GM21529 (cell line): ENCODE data around the gene ASXL3.

ENCODE experiments used
- ATAC-seq: cut with Tn5 transposase; IDR thresholded peaks from one replicate; pipeline ENCODE4 v1.9.1; 2021; ENCODE audit not compliant: unreplicated experiment

ASXL3 gene

DNA sequence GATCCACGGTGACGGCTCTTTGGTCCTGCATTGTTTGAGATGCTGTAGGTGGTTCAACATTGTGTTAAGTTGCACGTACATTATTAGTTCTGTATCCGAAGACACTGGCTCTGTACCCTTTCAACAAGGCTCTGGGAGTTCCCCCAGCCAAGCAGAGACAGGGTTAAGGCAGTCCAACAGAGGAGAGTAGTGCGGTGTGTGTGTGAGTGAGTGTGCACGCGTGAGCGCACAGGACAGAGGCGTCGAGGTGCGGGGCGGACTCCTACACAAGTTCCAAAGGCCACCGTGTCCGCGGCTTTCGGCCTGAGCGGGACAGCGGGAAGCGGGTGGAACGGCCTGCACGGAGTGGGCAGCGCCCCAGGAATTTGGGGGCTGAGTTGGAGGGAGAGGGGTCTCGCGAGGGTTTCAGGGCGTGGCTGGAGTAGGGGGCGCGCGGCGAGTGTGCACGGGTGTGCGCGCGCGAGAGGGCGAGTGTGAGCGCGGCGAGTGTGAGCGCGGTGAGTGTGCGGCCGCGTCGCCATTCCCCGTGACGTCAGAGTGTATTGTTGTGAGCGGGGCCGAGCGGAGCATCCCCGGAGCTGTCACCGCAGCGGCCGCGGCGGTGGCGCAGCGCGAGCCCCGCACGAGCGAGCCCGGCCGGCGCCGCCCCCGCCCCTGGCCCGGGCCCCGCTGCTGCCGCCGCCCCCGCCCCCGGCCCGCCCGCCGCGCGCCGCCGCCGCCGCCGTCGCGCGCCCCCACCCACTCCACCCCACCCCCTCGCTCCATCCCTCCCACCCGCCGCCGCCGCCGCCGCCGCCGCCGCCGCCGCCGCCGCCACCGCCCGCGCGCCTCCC lies at the start of gene ASXL3:
Gene ASXL3 (plus strand): TSS at position 535 of the 833 bp plus-strand sequence. CDS start 413 bp downstream, outside the sequence.
- no peak for ATAC-seq

DNA sequence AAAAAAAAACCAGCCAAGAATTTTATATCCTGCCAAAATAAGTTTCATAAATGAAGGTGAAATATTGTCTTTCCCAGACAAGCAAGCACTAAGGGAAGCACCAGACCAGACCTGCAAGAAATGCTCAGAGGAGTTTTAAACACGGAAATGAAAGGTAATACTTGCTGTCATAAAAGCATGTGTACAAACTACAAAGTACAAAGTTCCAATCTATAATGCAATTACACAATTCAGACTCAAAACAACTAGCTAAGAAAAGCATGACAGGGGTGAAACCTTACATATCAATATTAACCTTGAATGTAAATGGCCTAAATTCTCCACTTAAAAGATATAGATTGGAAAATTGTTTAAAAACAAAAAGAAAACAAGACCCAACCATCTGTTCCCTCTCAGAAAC lies 45.0 kb upstream of the ASXL3 start:
- ATAC-seq: no peak

GRCh38 chr18:33536904-33537303 lies 41.1 kb upstream of the ASXL3 start:
- ATAC-seq: no peak

DNA sequence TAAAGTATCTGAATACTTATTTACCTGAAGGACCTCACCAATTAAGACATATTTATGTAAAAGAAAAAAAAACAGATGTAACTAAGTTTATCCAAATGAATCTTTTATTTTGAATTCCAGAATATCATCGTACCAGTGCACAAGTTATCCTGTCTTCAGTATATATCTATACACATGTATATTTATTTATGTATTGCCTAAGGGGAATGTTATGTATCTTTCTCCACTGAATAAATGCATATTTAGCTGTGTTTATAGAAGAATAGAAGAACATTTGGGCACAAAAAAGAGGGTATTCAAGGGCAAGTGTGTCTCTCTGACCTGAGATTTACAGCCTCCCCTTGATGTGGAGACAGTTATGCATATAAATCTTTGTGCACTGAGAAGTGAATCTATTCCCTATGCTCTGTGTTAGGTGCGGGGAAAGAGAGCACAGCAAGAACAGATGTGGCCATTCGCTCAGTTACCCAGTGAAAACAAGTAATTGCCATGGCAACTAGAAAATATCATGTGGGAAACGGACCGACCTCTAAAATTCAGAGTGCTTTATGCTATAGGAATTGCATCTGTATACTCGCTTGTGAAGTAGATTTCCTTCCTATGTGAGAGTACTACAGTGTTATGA lies 39.5 kb upstream of the ASXL3 start:
- ATAC-seq: no peak

GRCh38 chr18:33540392-33540791 lies 37.6 kb upstream of the ASXL3 start:
- ATAC-seq: no peak

GRCh38 chr18:33541316-33541715 lies 36.7 kb upstream of the ASXL3 start:
- no peak for ATAC-seq

DNA sequence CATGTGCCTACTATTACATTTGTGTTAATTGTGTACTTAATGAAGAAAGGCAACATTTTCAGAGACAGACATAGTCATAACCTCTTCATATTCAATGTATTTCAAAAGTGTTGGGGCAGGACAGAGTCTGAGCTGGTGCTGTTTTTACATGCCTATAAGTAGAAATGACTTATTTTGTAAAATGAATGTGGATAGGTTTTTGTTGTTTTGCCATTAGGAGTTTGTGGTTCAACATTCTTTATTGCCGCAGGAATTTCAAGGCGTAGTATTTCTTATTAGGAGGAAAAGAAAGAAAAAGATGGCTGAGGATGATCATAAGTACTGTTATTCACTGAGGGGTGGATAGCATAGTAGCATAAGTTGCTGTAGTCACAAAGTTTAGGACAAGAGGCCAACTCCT lies 21.2 kb upstream of the ASXL3 start:
- ATAC-seq: no peak

- ATAC-seq: no peak
Observed at GRCh38 chr18:33557706-33558105, 20.3 kb upstream of the ASXL3 start.

- no peak for ATAC-seq
Observed at GRCh38 chr18:33558529-33558928, 19.5 kb upstream of the ASXL3 start.

DNA sequence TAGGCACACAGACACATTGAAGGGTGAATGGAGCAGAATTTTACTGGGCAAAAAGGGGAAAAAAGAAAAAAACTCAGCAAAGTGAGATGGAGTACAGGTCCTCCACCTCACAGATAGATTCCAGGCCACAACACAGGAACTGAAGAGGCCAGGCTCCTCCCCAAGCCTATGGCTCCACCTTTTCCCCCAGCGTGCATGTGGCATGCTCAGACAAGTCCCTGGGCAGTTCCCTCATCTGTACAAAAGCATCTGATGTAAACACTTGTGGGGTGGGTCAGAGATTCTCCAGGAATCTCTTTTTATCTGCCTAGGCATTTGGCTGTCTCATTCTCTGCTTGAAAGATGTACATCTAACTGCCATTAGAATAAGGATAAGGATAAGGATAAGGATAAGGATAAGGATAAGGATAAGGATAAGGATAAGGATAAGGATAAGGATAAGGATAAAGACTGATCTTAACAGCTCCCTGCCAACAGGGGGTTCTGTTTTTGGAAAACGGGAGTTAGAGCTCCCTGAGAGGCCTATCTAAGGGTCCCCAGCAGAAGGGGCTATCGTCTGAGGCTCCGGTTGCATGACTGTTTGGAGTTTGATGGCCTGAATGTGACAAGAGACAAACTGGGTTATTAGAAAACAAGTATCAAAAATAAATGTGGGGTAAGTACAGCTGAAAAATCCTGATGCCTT lies 17.2 kb upstream of the ASXL3 start:
- no peak for ATAC-seq

DNA sequence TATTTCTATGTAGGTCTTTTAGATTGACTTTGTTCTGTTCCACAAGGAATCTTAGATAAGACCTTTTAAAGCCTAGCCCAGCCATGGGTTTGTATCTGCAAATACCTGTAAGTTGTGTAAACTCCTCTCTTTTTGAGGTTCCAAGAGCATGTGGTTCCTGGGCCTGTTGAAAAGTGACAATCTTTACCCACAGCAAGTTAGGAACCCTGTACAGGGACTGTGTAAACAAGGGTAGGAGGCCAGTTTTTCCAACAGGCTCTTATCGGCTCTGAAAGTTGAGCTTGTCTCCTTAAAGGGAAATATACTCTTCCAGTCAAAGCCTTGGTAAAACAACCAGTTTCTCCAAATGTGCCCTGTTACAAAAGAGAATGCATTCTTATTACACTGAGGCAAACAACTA lies 15.3 kb upstream of the ASXL3 start:
- no peak for ATAC-seq

DNA sequence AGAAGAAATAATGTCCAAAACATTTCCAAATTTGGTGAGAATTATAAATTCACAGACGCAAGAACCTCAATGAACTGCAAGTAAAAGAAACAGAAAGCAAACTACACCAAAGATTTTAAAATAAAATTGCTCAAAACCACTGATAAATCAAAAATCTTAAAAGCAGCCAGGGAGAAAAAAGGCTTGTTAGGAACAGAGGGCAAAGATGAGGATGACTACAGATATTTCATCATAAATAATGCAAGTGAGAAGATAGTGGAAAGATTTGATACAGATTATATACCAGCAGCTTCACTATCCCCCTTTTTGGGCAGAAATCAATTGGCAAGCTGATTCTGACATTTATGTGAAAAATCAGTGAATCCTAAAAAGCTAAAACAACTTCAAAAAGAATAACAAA lies 10.3 kb upstream of the ASXL3 start:
- ATAC-seq: no peak

GRCh38 chr18:33571998-33572787 lies 5.8 kb upstream of the ASXL3 start:
- no peak for ATAC-seq

GRCh38 chr18:33573193-33573592 lies 4.8 kb upstream of the ASXL3 start:
- no peak for ATAC-seq

GRCh38 chr18:33575451-33575850 lies 2.6 kb upstream of the ASXL3 start:
- ATAC-seq: no peak

- ATAC-seq: no peak
Observed at GRCh38 chr18:33576999-33577646, 896 bp upstream of the ASXL3 start.

DNA sequence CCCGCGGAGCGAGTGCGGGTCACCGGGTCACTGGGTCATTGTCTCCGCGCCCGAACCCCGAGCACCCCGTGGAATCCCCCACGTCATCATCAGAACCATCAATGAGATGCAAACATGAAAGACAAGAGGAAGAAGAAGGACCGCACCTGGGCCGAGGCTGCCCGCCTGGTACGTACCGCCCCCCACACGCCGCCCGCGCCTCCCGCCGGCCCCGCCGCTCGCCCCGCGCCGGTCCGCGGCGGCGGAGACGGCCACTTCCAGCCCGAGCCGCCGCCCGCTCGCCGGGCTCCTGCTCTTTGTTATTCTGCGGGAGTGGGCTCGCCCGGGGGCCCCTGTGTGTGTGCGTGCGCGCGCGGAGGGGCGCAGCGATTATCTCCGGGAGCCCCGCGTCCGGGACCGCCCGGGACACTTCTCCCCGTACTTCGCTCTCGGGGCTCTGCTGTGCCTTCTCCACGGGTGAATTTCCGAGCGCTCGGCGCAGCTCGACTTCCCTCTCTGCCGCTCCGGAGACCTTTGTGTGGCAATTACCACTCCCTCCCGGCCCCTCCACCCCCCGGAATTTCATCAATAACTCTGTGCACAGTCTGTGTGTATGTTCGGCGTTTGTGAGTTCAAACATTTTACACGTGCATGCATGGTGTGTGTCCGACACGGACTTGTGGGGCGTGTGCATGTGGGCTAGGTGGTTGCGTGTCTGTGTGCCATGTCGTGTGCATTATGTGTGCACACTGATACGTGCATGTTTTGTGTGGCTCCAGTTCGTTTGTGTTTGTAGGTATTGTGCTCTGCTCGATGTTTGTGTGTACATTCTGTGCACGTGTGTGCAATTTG lies 714 bp downstream of the ASXL3 start:
- no peak for ATAC-seq

DNA sequence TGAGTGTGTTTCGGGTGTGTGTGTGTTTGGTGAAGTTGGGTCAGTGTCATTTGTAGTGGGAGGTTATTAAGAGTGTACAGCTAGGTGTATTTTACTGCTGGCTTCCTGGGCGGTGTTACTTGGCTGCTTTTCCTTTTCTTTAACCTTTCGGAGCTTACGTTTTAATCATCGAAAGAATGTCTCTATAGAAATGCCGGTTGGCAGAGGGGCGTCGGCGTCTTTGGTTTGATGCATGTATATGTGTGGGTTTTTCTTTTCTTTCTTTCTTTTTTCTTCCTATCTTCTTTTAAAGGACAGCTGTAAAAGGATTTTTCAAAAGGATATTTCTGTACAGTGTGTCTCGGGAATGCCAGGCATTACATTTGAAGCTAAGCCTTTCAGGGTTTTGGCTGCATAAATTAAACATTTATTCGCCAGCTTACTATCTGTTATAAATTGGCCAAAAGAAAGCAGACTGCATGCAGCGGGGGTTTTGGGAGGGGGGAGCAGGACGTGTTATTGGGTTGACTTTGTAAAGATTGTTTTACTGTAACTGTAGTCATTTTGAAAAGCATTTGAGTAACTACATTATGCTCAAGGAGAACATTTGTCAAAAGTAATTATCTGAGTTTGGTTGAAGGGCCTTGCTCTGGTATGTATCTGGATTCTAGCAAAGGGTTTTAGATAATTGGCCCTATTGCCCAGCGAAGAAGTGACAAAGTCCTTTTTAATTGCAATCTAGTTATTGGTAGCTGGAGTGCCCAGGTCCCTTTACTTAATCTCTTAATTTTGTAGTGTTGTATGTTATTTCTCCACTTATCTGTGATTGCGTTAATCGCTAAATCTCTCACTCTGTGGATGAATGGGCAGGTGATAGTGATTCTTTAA lies 1.6 kb downstream of the ASXL3 start:
- ATAC-seq: no peak

- no peak for ATAC-seq
Observed at GRCh38 chr18:33580546-33580945, 2.5 kb downstream of the ASXL3 start.
